IMR-90 (cell line): ENCODE results near the gene TSPAN14. TPM values are rescaled to one million over a fixed set of nuclear protein-coding genes. Genes with fewer than 3 reads are reported as not detected.

ENCODE experiments used
- ATAC-seq: fragments of 200-7000 bp; cut with Tn5 transposase; 2 replicates; pipeline ENCODE4 v1.9.1; 2020; ENCODE audit warnings: low read depth, mild to moderate bottlenecking, moderate library complexity
- BruUV-seq: library from RNA; stranded (reverse); fragments of 400-500 nt; replicated peaks from 2 replicates; lab custom pipeline; 2021; lab: Mats Ljungman, UMichigan
- CTCF ChIA-PET: fragments of 300-600 bp; formaldehyde crosslinking; extraction: SDS; loops from one replicate; lab custom pipeline; 2021; ENCODE audit warnings: antibody characterized with exemption; lab: Yijun Ruan, JAX
- POLR2A ChIA-PET: fragments of 300-600 bp; sonication (Branson Sonifier 250); formaldehyde crosslinking; loops from one replicate; lab custom pipeline; 2022; ENCODE audit warnings: antibody characterized with exemption; ENCODE audit not compliant: unreplicated experiment; lab: Charles Lee
- DNase-seq: peaks from one replicate; pipeline ENCODE4 v3.0.0; 2013
- H2AFZ ChIP-seq: replicated peaks from 2 replicates; pipeline ENCODE3; 2013; ENCODE audit warnings: low read length, mild to moderate bottlenecking; ENCODE audit not compliant: poor library complexity
- H2AK5ac ChIP-seq: 2 replicates; pipeline ENCODE4 v1.6.1; 2013; ENCODE audit warnings: low read depth, low read length, inconsistent platforms
- H2AK9ac ChIP-seq: replicated peaks from 2 replicates; pipeline ENCODE3; 2013; ENCODE audit warnings: mild to moderate bottlenecking, low read depth, low read length, moderate library complexity; ENCODE audit not compliant: poor library complexity
- H2BK120ac ChIP-seq: 2 replicates; pipeline ENCODE4 v1.6.1; 2013; ENCODE audit warnings: low read depth, low read length, inconsistent platforms
- H2BK15ac ChIP-seq: 3 replicates; pipeline ENCODE4 v1.6.1; 2013; ENCODE audit warnings: low read depth, low read length, inconsistent platforms
- H2BK20ac ChIP-seq: 2 replicates; pipeline ENCODE4 v1.6.1; 2013; ENCODE audit warnings: low read depth, mild to moderate bottlenecking, inconsistent platforms, low read length, moderate library complexity
- H2BK5ac ChIP-seq: 2 replicates; pipeline ENCODE4 v1.6.1; 2013; ENCODE audit warnings: mild to moderate bottlenecking, low read depth, low read length, inconsistent platforms; ENCODE audit not compliant: poor library complexity, severe bottlenecking
- H3K14ac ChIP-seq: replicated peaks from 2 replicates; pipeline ENCODE4 v1.6.1; 2013; ENCODE audit warnings: low read depth, low read length, inconsistent platforms
- H3K18ac ChIP-seq: 2 replicates; pipeline ENCODE4 v1.6.1; 2013; ENCODE audit warnings: low read depth, low read length, control low read depth
- H3K23ac ChIP-seq: 2 replicates; pipeline ENCODE4 v1.6.1; 2013; ENCODE audit warnings: low read depth, low read length, inconsistent platforms
- H3K27ac ChIP-seq: 2 replicates; pipeline ENCODE4 v1.5.1; 2013; ENCODE audit warnings: mild to moderate bottlenecking, control low read depth, low read length; ENCODE audit not compliant: insufficient read depth
- H3K27me3 ChIP-seq: 2 replicates; pipeline ENCODE4 v1.6.1; 2013; ENCODE audit warnings: low read length; ENCODE audit not compliant: control insufficient read depth, insufficient read depth
- H3K36me3 ChIP-seq: 2 replicates; pipeline ENCODE4 v1.6.1; 2013; ENCODE audit warnings: low read length, mixed read lengths; ENCODE audit not compliant: control insufficient read depth, insufficient read depth
- H3K4ac ChIP-seq: 2 replicates; pipeline ENCODE4 v1.6.1; 2013; ENCODE audit warnings: low read depth, low read length, inconsistent platforms
- H3K4me1 ChIP-seq: 2 replicates; pipeline ENCODE4 v1.6.1; 2013; ENCODE audit warnings: low read length, mixed read lengths; ENCODE audit not compliant: control insufficient read depth, insufficient read depth
- H3K4me2 ChIP-seq: 2 replicates; pipeline ENCODE4 v1.6.1; 2013; ENCODE audit warnings: low read depth, mild to moderate bottlenecking, control low read depth, low read length, moderate library complexity
- H3K4me3 ChIP-seq: 2 replicates; pipeline ENCODE4 v1.5.1; 2013; ENCODE audit warnings: low read depth, mild to moderate bottlenecking, control low read depth, low read length, moderate library complexity; ENCODE audit not compliant: insufficient read depth
- H3K56ac ChIP-seq: 2 replicates; pipeline ENCODE4 v1.6.1; 2013; ENCODE audit warnings: low read length, inconsistent platforms; ENCODE audit not compliant: insufficient read depth; ENCODE audit errors: extremely low read depth
- H3K79me1 ChIP-seq, 2 experiments: 2 replicates each; pipeline ENCODE4 v1.6.1; 2013; ENCODE audit warnings: low read length in 2 of 2, inconsistent platforms in 1 of 2, low read depth in 1 of 2
- H3K9ac ChIP-seq: 2 replicates; pipeline ENCODE4 v1.6.1; 2013; ENCODE audit warnings: low read depth, low read length, control low read depth
- H3K9me1 ChIP-seq: 2 replicates; pipeline ENCODE4 v1.6.1; 2013; ENCODE audit warnings: low read length, inconsistent platforms; ENCODE audit not compliant: insufficient read depth
- H3K9me3 ChIP-seq: 2 replicates; pipeline ENCODE4 v1.6.1; 2013; ENCODE audit warnings: low read length; ENCODE audit not compliant: control insufficient read depth, insufficient read depth
- H4K20me1 ChIP-seq: 2 replicates; pipeline ENCODE4 v1.6.1; 2013; ENCODE audit warnings: low read length, inconsistent platforms; ENCODE audit not compliant: insufficient read depth
- H4K5ac ChIP-seq: 2 replicates; pipeline ENCODE4 v1.6.1; 2013; ENCODE audit warnings: mild to moderate bottlenecking, low read depth, low read length, control low read depth
- H4K8ac ChIP-seq, 2 experiments: 2 replicates each; pipeline ENCODE4 v1.6.1; 2013; ENCODE audit warnings: low read depth in 2 of 2, low read length in 2 of 2, control low read depth in 1 of 2, inconsistent platforms in 1 of 2
- H4K91ac ChIP-seq: 2 replicates; pipeline ENCODE4 v1.6.1; 2013; ENCODE audit warnings: low read depth, low read length, inconsistent platforms; ENCODE audit not compliant: insufficient read depth
- BHLHE40 ChIP-seq: fragments of 150-350 bp; IDR thresholded peaks from 2 replicates; pipeline ENCODE4 v1.6.1; 2016; ENCODE audit warnings: mild to moderate bottlenecking, low read depth, low read length
- CHD1 ChIP-seq: IDR thresholded peaks from 2 replicates; pipeline ENCODE4 v1.6.1; 2012; ENCODE audit warnings: low read depth, low read length, improper control_type of control experiment
- FOS ChIP-seq: fragments of 150-350 bp; IDR thresholded peaks from 2 replicates; pipeline ENCODE4 v1.6.1; 2016; ENCODE audit warnings: low read depth, low read length
- MAFK ChIP-seq: IDR thresholded peaks from 2 replicates; pipeline ENCODE4 v1.6.1; 2012; ENCODE audit warnings: low read depth, low read length, improper control_type of control experiment
- MAZ ChIP-seq: IDR thresholded peaks from 2 replicates; pipeline ENCODE4 v1.6.1; 2012; ENCODE audit warnings: low read depth, mild to moderate bottlenecking, low read length, improper control_type of control experiment, moderate library complexity, borderline replicate concordance
- MXI1 ChIP-seq: IDR thresholded peaks from 2 replicates; pipeline ENCODE4 v1.6.1; 2012; ENCODE audit warnings: low read depth, mild to moderate bottlenecking, low read length, moderate library complexity, borderline replicate concordance
- POLR2A ChIP-seq: IDR thresholded peaks from 2 replicates; pipeline ENCODE4 v1.6.1; 2012; ENCODE audit warnings: mild to moderate bottlenecking, low read depth, low read length
- RAD21 ChIP-seq: IDR thresholded peaks from 2 replicates; pipeline ENCODE4 v1.6.1; 2012; ENCODE audit warnings: low read length, improper control_type of control experiment
- RCOR1 ChIP-seq: IDR thresholded peaks from 2 replicates; pipeline ENCODE4 v1.6.1; 2012; ENCODE audit warnings: mild to moderate bottlenecking, low read length, improper control_type of control experiment; ENCODE audit not compliant: insufficient replicate concordance
- RFX5 ChIP-seq: IDR thresholded peaks from 2 replicates; pipeline ENCODE4 v1.8.0; 2012; ENCODE audit warnings: low read depth, mild to moderate bottlenecking, low read length, moderate library complexity
- SMC3 ChIP-seq: fragments of 150-350 bp; IDR thresholded peaks from 2 replicates; pipeline ENCODE4 v1.6.1; 2016; ENCODE audit warnings: low read depth, mild to moderate bottlenecking, antibody characterized with exemption, low read length, moderate library complexity
- WGBS, 2 experiments: methylation state at CpG; one replicate each; pipeline versions ENCODE4 v1.1.5 to v1.1.7; 2013; ENCODE audit warnings: missing lambda C conversion rate in 2 of 2; ENCODE audit not compliant: insufficient read length in 1 of 2; ENCODE audit errors: extremely low coverage in 2 of 2; 5-methylcytosine and 5-hydroxymethylcytosine counted together
- dilution Hi-C: fragments of 300-500 bp; cut with HindIII; formaldehyde crosslinking; loops from one replicate; pipeline ENCODE4 v1.14.3; 2018; ENCODE audit warnings: low sequenced_read_pairs; ENCODE audit not compliant: unreplicated experiment
- in situ Hi-C: fragments of 300-500 bp; cut with MboI; formaldehyde crosslinking; loops from 3 replicates; pipeline ENCODE4 v1.14.3; 2019; ENCODE audit warnings: low sequenced_read_pairs, inconsistent platforms, mixed read lengths
- intact Hi-C: fragments of 100-400 bp; cut with micrococcal nuclease; formaldehyde crosslinking; loops from 2 replicates; pipeline ENCODE4 v1.10.0; 2022
- polyA plus RNA-seq, 3 experiments: library from polyadenylated mRNA; depleted of rRNA; stranded (reverse); fragments of >200 nt; gene quantifications; 2 replicates each; pipeline ENCODE4 v1.2.3, GENCODE V29; 2012; ENCODE audit warnings: low replicate concordance in 1 of 3
- total RNA-seq: library from RNA; depleted of rRNA; stranded (reverse); fragments of >200 nt; gene quantifications from 2 replicates; pipeline ENCODE4 v1.2.3, GENCODE V29; 2012
- TF ChIP-seq, protein P1 (sequence below): fragments of 150-350 bp; IDR thresholded peaks from 2 replicates; pipeline ENCODE4 v1.6.1; 2017; ENCODE audit warnings: mild to moderate bottlenecking, antibody characterized with exemption, low read length, low read depth
- TF ChIP-seq, protein P2 (sequence below): fragments of 150-350 bp; IDR thresholded peaks from 2 replicates; pipeline ENCODE4 v1.6.1; 2016; ENCODE audit warnings: low read depth, mild to moderate bottlenecking, low read length, moderate library complexity, borderline replicate concordance
- TF ChIP-seq, protein P3 (sequence below): conservative IDR thresholded peaks from 2 replicates; pipeline ENCODE4 v1.5.1; 2012; ENCODE audit warnings: mild to moderate bottlenecking, low read depth, low read length, improper control_type of control experiment

TSPAN14 gene
- total and polyA plus RNA-seq, 2 of the 4 experiments (the other 2 are of a cell fraction) = 18.5 to 43.0 TPM

DNA sequence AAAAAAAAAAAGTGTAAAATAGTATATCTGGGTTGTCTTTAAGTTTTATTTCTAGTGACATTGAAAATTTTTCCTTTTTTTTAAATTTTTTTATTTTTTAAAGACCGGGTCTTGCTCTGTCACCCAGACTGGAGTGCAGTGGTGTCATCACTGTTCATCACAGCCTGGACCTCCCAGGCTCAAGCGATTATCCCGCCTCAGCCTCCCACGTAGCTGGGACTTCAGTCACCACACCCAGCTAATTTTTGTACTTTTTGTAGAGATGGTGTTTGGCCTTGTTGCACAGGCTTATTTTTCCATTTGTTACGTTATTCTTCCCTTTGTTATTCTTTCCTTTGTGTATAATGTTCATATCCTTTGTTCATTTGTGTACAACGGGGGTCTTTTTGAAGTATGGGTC is 30.1 kb downstream of the TSPAN14 start:
- Histone ChIP-seq H4K5ac (no peak overlapping the region), H4K91ac (no peak overlapping the region), H3K27ac (no peak overlapping the region), H3K4me1 (peaks cover 2% of the 10 kb centered on the region), H3K4ac (no peak overlapping the region), H4K20me1 (peaks cover 37% of the 10 kb centered on the region), H3K23ac (no peak overlapping the region), H3K56ac (no peak overlapping the region), H3K4me2 (no peak overlapping the region), H4K8ac (0 out of 4 replicates have a peak overlapping the region, but pooled peaks of 1 of the 2 experiments have one; percentile 9), H2AK5ac (no peak overlapping the region), H3K18ac (no peak overlapping the region), H3K14ac (no peak overlapping the region), H2BK120ac (no peak overlapping the region), H3K79me1 (peaks cover 38 to 64% of the 10 kb centered on the region in 2 experiments), H2BK15ac (no peak overlapping the region), H2BK20ac (no peak overlapping the region), H3K9ac (no peak overlapping the region), H3K9me1 (peaks cover 23% of the 10 kb centered on the region; the same call in 1 of the 2 replicates), H3K36me3 (peaks cover 1% of the 10 kb centered on the region), H2AK9ac (no peak overlapping the region), H3K27me3 (no peaks in the 10 kb centered on the region), H3K4me3 (no peak overlapping the region), H3K9me3 (no peaks in the 10 kb centered on the region), H2AFZ (no peak overlapping the region), H2BK5ac (no peak overlapping the region)
- ATAC-seq (no peak), DNase-seq (no peak)
- intact Hi-C loops = no loop called here
- in situ Hi-C loops = no loop called here
- POLR2A ChIA-PET = interaction anchor here (0.7 kb wide), 2 partner anchors 13 to 14 kb away, joined by 5 to 14 read pairs; no protein-coding TSS in a partner anchor
- no TSS peak for BruUV-seq
- WGBS, 2 experiments = no CpG with 5 or more reads among the region's 6 CpGs
- no peak for TF ChIP-seq RFX5
- TF ChIP-seq MXI1 = no peak
- TF ChIP-seq MAFK = no peak
- no peak for TF ChIP-seq CHD1
- TF ChIP-seq SMC3 = no peak
- TF ChIP-seq RCOR1 = no peak
- TF ChIP-seq, protein P1, sequence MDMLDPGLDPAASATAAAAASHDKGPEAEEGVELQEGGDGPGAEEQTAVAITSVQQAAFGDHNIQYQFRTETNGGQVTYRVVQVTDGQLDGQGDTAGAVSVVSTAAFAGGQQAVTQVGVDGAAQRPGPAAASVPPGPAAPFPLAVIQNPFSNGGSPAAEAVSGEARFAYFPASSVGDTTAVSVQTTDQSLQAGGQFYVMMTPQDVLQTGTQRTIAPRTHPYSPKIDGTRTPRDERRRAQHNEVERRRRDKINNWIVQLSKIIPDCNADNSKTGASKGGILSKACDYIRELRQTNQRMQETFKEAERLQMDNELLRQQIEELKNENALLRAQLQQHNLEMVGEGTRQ = no peak
- TF ChIP-seq BHLHE40 = no peak
- TF ChIP-seq FOS = no peak
- TF ChIP-seq MAZ = no peak
- TF ChIP-seq, protein P2, sequence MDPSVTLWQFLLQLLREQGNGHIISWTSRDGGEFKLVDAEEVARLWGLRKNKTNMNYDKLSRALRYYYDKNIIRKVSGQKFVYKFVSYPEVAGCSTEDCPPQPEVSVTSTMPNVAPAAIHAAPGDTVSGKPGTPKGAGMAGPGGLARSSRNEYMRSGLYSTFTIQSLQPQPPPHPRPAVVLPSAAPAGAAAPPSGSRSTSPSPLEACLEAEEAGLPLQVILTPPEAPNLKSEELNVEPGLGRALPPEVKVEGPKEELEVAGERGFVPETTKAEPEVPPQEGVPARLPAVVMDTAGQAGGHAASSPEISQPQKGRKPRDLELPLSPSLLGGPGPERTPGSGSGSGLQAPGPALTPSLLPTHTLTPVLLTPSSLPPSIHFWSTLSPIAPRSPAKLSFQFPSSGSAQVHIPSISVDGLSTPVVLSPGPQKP = no peak
- TF ChIP-seq RAD21 = no peak
- no peak for TF ChIP-seq POLR2A
- TF ChIP-seq, protein P3, sequence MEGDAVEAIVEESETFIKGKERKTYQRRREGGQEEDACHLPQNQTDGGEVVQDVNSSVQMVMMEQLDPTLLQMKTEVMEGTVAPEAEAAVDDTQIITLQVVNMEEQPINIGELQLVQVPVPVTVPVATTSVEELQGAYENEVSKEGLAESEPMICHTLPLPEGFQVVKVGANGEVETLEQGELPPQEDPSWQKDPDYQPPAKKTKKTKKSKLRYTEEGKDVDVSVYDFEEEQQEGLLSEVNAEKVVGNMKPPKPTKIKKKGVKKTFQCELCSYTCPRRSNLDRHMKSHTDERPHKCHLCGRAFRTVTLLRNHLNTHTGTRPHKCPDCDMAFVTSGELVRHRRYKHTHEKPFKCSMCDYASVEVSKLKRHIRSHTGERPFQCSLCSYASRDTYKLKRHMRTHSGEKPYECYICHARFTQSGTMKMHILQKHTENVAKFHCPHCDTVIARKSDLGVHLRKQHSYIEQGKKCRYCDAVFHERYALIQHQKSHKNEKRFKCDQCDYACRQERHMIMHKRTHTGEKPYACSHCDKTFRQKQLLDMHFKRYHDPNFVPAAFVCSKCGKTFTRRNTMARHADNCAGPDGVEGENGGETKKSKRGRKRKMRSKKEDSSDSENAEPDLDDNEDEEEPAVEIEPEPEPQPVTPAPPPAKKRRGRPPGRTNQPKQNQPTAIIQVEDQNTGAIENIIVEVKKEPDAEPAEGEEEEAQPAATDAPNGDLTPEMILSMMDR = no peak
- CTCF ChIA-PET = interaction anchor here (1.2 kb wide), 1 partner anchor 22 kb away, joined by 3 read pairs; no protein-coding TSS in a partner anchor
- dilution Hi-C loops = no loop called here
